Stimulated activated effector memory CD8-positive, alpha-beta T cell treated with anti-CD3 and anti-CD28 coated beads, Interleukin-12 subunit alpha, Interleukin-12 subunit beta, amount 100 ng/mL, for 72 hours (primary cell): Measurements from ENCODE around the gene ARPC1A.
"Not testable (repeated sequence)": the region's sequence is repeated elsewhere in the genome, so short reads cannot be mapped to it uniquely, and the experiment has no call there.

ENCODE experiments used
- ATAC-seq: fragments of 150-1000 bp; cut with Tn5 transposase; 2 replicates; pipeline ENCODE4 v1.10.0; 2021
- DNase-seq, 2 donors: peaks; one replicate each; pipeline ENCODE4 v3.0.0; 2021 to 2022; ENCODE audit warnings: low spot score in 2 of 2
- H3K27ac Mint-ChIP-seq: one replicate; pipeline ENCODE4 v1.8.0; 2022; ENCODE audit warnings: mild to moderate bottlenecking, mixed read lengths
- H3K36me3 Mint-ChIP-seq: one replicate; pipeline ENCODE4 v1.8.0; 2022; ENCODE audit warnings: mild to moderate bottlenecking, mixed read lengths
- H3K4me1 Mint-ChIP-seq: one replicate; pipeline ENCODE4 v1.8.0; 2022; ENCODE audit warnings: mixed read lengths
- H3K4me3 Mint-ChIP-seq: one replicate; pipeline ENCODE4 v1.8.0; 2022; ENCODE audit warnings: mild to moderate bottlenecking, mixed read lengths
- H3K9me3 Mint-ChIP-seq: one replicate; pipeline ENCODE4 v1.8.0; 2022; ENCODE audit warnings: mixed read lengths

The ARPC1A gene

GRCh38 chr7:99373091-99374066 lies 47.7 kb downstream of the ARPC1A start:
- peak overlapping the region; percentile 82 for H3K27ac Mint-ChIP-seq
- H3K4me1 Mint-ChIP-seq: peaks cover 41% of the 10 kb centered on the region
- H3K4me3 Mint-ChIP-seq: peak overlapping the region; percentile 75
- H3K36me3 Mint-ChIP-seq: peaks cover 53% of the 10 kb centered on the region
- no peaks in the 10 kb centered on the region for H3K9me3 Mint-ChIP-seq
- DNase-seq (no peak), ATAC-seq (no peak)

DNA sequence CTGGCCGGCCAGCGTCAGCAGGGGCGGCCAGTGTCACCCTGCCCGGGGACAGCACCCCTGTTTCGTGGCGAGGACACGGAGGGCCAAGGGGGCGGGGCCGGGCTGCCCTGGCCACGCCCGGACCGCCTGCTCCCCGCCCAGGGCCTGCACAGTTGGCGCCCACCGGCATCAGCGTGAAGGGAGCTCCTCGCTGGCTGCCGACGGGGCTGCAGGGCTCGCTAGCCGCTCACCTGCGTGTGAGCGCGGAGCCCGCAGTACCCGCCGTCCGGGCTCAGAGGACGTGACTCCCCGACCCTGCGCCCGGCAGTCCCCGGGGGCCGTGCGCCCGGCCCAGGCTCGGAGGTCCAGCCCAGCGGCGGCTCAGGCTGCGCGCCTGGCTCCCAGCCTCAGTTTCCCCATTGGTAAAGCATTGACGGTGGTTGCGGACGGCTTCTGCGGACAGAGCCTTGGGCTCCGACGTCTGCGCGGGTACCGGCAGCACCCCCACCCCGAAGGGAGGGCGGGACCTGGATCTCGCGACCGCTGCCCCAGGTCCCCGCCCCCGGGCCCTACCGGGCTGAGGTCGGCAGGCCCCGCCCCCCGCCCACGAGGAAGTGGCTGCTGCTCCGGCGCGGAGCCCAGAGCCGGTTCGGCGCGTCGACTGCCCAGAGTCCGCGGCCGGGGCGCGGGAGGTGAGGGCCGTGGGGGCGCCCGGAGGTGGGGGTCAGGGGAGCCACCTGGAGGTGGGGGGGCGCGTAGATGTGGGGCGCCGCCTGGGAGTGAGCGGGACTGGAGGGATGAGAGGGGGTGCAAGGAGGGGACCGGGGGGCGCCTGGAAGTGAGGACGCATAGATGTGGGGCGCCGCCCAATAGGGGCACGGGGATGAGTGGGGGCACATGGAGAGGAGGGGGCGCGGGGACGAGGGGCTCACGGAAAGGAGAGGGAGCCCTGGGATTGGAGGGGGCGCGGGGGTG lies 48.7 kb downstream of the ARPC1A start, which contains the start of gene ARPC1B:
Gene ARPC1B (plus strand): TSS at position 620 of the 954 bp plus-strand sequence. CDS start 10,985 bp downstream, outside the sequence.
- Mint-ChIP-seq H3K27ac (peak within 1 kb of the TSS; percentile 82), H3K9me3 (no peaks in the 10 kb centered on the region), H3K36me3 (peaks cover 53% of the 10 kb centered on the region), H3K4me3 (peak within 1 kb of the TSS; percentile 75), H3K4me1 (peaks cover 44% of the 10 kb centered on the region)
- peak; percentile 80 for ATAC-seq
- DNase-seq: peak; percentile 70 to 86

DNA sequence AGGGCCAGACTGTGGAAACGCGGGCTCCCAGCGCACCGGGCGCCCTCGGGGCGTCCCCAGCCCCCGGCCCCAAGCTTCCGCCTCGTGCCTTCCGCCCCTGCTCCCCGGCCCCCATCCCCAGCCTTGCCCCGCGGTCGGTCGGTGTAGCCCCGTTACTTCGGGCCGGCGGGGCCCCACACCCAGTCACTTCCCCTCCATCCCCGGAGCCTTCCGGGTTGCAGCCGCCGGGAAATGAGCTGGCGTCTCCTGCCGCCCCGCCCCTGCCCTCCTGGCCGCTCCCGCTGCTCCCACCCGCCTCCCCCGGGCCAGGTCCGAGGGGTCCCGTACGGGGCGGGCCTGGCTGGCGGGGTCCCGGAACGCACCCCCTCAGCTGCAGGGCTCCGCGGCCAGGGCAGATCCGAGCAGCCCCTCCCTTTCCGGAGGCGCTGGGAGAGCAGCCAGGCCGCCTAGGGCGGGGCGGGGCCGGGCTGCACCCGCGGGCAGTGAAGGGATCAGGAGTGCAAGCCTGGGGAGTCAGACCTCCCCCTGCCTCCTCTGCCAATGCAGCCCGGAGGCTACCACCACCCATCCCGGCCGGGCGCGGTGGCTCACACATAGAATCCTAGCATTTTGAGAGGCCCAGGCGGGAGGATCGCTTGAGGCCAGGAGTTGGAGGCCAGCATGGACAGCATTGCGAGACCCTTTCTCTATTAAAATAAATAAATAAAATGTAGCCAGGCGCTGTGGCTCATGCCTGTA lies 49.5 kb downstream of the ARPC1A start:
- peak overlapping the region; percentile 75 for H3K4me3 Mint-ChIP-seq
- peaks cover 61% of the 10 kb centered on the region for H3K36me3 Mint-ChIP-seq
- H3K27ac Mint-ChIP-seq: peak overlapping the region; percentile 82
- DNase-seq (peak; percentile 65 to 85), ATAC-seq (peak; percentile 70)
- peaks cover 45% of the 10 kb centered on the region for H3K4me1 Mint-ChIP-seq
- H3K9me3 Mint-ChIP-seq: no peaks in the 10 kb centered on the region

DNA sequence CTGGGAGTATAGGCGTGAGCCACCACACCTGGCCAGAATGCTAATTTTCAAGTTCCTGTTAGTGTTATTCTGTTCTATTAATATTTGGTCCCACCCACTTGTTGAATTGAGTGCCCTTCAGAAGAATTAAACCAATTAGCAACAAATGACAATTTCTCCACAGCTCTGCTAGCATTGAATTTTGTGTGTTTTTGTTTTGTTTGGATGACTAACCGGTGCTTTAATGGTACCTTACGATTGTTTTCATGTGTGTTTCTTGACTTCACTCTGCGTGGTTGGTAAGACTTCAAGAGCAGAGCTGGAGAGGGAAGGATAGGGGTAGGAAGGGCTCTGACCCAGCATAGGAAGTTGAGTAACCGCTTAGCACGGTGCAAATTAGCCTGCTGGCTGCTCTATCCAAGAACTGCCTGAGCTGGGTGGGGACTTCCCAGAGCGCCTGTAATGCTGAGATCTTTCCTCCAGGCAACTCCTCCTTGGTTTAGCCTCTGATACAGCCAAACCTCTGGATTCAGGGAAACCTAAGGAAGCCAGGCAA lies 53.4 kb downstream of the ARPC1A start:
- Mint-ChIP-seq H3K27ac (peak overlapping the region; percentile 93), H3K4me1 (peaks cover 59% of the 10 kb centered on the region), H3K9me3 (no peaks in the 10 kb centered on the region), H3K36me3 (peaks cover 89% of the 10 kb centered on the region), H3K4me3 (peak overlapping the region; percentile 80)
- peak; percentile 29 for ATAC-seq
- peak in 1 of 2 donors; percentile 71 for DNase-seq

DNA sequence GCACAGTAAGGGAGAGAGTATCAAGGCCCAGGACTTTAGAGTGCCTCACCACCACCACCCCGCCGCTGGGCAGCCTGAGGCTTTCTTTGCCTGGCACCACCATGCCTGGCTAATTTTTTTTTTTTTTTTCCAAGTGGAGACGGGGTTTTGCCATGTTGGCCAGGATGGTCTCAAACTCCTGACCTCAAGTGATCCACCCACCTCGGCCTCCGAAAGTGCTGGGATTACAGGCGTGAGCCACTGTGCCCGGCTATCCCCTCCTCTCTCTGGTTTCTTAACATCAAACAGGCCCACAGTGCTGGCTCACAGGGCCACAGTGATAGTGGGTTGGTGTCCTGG lies 54.0 kb downstream of the ARPC1A start:
- not testable (repeated sequence) for ATAC-seq, DNase-seq, H3K9me3 Mint-ChIP-seq
- peaks cover 95% of the 10 kb centered on the region for H3K36me3 Mint-ChIP-seq
- peaks cover 64% of the 10 kb centered on the region for H3K4me1 Mint-ChIP-seq
- H3K27ac Mint-ChIP-seq: peak overlapping the region; percentile 93
- peak overlapping the region; percentile 80 for H3K4me3 Mint-ChIP-seq

- H3K27ac Mint-ChIP-seq: peak overlapping the region; percentile 93
- peak; percentile 47 for ATAC-seq
- peak in 1 of 2 donors; percentile 79 for DNase-seq
- no peaks in the 10 kb centered on the region for H3K9me3 Mint-ChIP-seq
- peaks cover 100% of the 10 kb centered on the region for H3K36me3 Mint-ChIP-seq
- peak overlapping the region; percentile 80 for H3K4me3 Mint-ChIP-seq
- H3K4me1 Mint-ChIP-seq: peaks cover 65% of the 10 kb centered on the region
Measured at GRCh38 chr7:99380032-99380822, 54.5 kb downstream of the ARPC1A start.

- peak; percentile 95 for ATAC-seq
- peaks cover 65% of the 10 kb centered on the region for H3K4me1 Mint-ChIP-seq
Measured at GRCh38 chr7:99380823-99381663, 55.3 kb downstream of the ARPC1A start.

GRCh38 chr7:99381664-99382075 lies 56.0 kb downstream of the ARPC1A start:
- Mint-ChIP-seq H3K27ac (peak overlapping the region; percentile 93), H3K4me1 (peaks cover 59% of the 10 kb centered on the region), H3K4me3 (peak overlapping the region; percentile 80), H3K9me3 (no peaks in the 10 kb centered on the region), H3K36me3 (peaks cover 100% of the 10 kb centered on the region)
- DNase-seq: no peak
- no peak for ATAC-seq

More at GRCh38 chr7:99380823-99381663, 55.3 kb downstream of the ARPC1A start:
- DNase-seq: peak; percentile 67 to 90
- H3K27ac Mint-ChIP-seq: peak overlapping the region; percentile 93
- H3K9me3 Mint-ChIP-seq: no peaks in the 10 kb centered on the region
- H3K36me3 Mint-ChIP-seq: peaks cover 100% of the 10 kb centered on the region
- peak overlapping the region; percentile 80 for H3K4me3 Mint-ChIP-seq

DNA sequence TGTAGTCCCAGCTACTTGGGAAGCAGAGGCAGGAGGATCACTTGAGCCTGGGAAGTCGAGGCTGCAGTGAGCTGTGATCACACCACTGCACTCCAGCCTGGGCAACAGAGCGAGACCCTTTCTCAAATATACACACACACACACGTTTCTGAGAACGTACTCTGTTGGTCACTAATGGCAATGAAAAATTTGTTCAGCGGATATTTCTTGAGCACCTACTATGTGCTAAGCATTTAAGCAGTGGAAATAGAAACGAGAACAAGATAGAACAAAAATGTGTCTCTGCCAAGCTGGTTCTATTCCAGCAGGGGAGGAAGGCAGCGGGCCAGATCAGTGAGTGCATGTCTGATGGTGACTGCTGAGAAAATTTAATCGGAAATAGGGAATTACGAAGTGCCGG lies 57.5 kb downstream of the ARPC1A start:
- ATAC-seq: no peak
- Mint-ChIP-seq H3K36me3 (peaks cover 100% of the 10 kb centered on the region), H3K4me1 (peaks cover 48% of the 10 kb centered on the region), H3K27ac (peak overlapping the region; percentile 85), H3K4me3 (peak overlapping the region; percentile 21), H3K9me3 (no peaks in the 10 kb centered on the region)
- DNase-seq: no peak

- Mint-ChIP-seq H3K4me3 (peak overlapping the region; percentile 21), H3K27ac (peak overlapping the region; percentile 85), H3K36me3 (peaks cover 100% of the 10 kb centered on the region), H3K9me3 (no peaks in the 10 kb centered on the region), H3K4me1 (peaks cover 46% of the 10 kb centered on the region)
- no peak for ATAC-seq
- DNase-seq: no peak
Measured at GRCh38 chr7:99383791-99384370, 58.2 kb downstream of the ARPC1A start.

DNA sequence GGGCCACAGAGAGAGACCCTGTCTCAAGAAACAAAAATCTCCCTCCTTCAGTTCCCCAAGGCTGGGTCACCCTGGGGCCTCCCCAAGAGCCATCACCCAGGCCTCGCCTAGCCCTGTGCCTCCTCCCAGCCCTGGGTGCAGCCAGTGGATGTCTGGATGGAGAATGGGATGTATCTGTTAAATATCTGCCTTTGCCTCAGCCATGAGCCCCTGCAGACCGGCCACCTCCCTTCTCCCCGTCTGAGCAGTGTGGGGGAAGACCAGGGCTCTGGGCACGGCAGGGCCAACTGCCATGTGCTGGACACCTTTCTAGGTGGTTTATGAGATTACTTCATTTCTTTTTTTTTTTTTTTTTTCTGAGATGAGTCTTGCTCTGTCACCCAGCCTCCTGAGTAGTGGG lies 58.8 kb downstream of the ARPC1A start:
- Mint-ChIP-seq H3K36me3 (peaks cover 100% of the 10 kb centered on the region), H3K4me3 (no peak overlapping the region), H3K4me1 (peaks cover 39% of the 10 kb centered on the region), H3K9me3 (no peaks in the 10 kb centered on the region), H3K27ac (peak overlapping the region; percentile 85)
- DNase-seq: no peak
- no peak for ATAC-seq

- no peaks in the 10 kb centered on the region for H3K9me3 Mint-ChIP-seq
- peaks cover 100% of the 10 kb centered on the region for H3K36me3 Mint-ChIP-seq
- peak overlapping the region; percentile 85 for H3K27ac Mint-ChIP-seq
- DNase-seq (no peak), ATAC-seq (no peak)
- peaks cover 29% of the 10 kb centered on the region for H3K4me1 Mint-ChIP-seq
- no peak overlapping the region for H3K4me3 Mint-ChIP-seq
Measured at GRCh38 chr7:99385564-99385963, 59.9 kb downstream of the ARPC1A start.
